GM23248 (cell line): ENCODE results near the gene ITIH5. TPM values are rescaled to one million over a fixed set of nuclear protein-coding genes. Genes with fewer than 3 reads are reported as not detected.

Source experiments
- DNase-seq: peaks from one replicate; pipeline ENCODE4 v3.0.0-alpha.2; 2015
- H2AFZ ChIP-seq: fragments of 200-600 bp; sonication (generic); 2 replicates; pipeline ENCODE4 v1.6.1; 2016; ENCODE audit warnings: antibody characterized with exemption
- H3F3A ChIP-seq: fragments of 200-600 bp; sonication (generic); 2 replicates; pipeline ENCODE4 v1.6.1; 2016; ENCODE audit warnings: mild to moderate bottlenecking, antibody characterized with exemption, mixed run types; ENCODE audit not compliant: insufficient read depth
- H3K27ac ChIP-seq: fragments of 200-600 bp; sonication (generic); 2 replicates; pipeline ENCODE4 v1.5.1; 2016; ENCODE audit warnings: mild to moderate bottlenecking
- H3K27me3 ChIP-seq: fragments of 200-600 bp; sonication (generic); replicated peaks from 2 replicates; pipeline ENCODE4 v1.6.1; 2016; ENCODE audit warnings: mild to moderate bottlenecking; ENCODE audit not compliant: insufficient read depth
- H3K36me3 ChIP-seq: fragments of 200-600 bp; sonication (generic); 2 replicates; pipeline ENCODE4 v1.6.1; 2016; ENCODE audit warnings: low read depth, mild to moderate bottlenecking
- H3K4me1 ChIP-seq: fragments of 200-600 bp; sonication (generic); 2 replicates; pipeline ENCODE4 v1.6.1; 2016; ENCODE audit warnings: mild to moderate bottlenecking; ENCODE audit not compliant: insufficient read depth
- H3K4me2 ChIP-seq: fragments of 200-600 bp; sonication (generic); one replicate; pipeline ENCODE4 v1.6.1; 2016; ENCODE audit warnings: mild to moderate bottlenecking; ENCODE audit not compliant: unreplicated experiment
- H3K4me3 ChIP-seq: fragments of 200-600 bp; sonication (generic); 2 replicates; pipeline ENCODE4 v1.5.1; 2016; ENCODE audit warnings: mild to moderate bottlenecking
- H3K79me2 ChIP-seq: fragments of 200-600 bp; sonication (generic); 2 replicates; pipeline ENCODE4 v1.6.1; 2016; ENCODE audit warnings: mild to moderate bottlenecking; ENCODE audit not compliant: insufficient read depth
- H3K9ac ChIP-seq: fragments of 200-600 bp; sonication (generic); 2 replicates; pipeline ENCODE4 v1.6.1; 2016; ENCODE audit warnings: mild to moderate bottlenecking
- H3K9me2 ChIP-seq: fragments of 200-600 bp; sonication (generic); 2 replicates; pipeline ENCODE4 v1.6.1; 2016; ENCODE audit warnings: mixed run types, mild to moderate bottlenecking, moderate library complexity; ENCODE audit not compliant: insufficient read depth
- H3K9me3 ChIP-seq: fragments of 200-600 bp; sonication (generic); one replicate; pipeline ENCODE4 v1.6.1; 2017; ENCODE audit warnings: low read depth
- H4K20me1 ChIP-seq: fragments of 200-600 bp; sonication (generic); 2 replicates; pipeline ENCODE4 v1.6.0; 2016; ENCODE audit not compliant: insufficient read depth
- EZH2 ChIP-seq: fragments of 200-600 bp; sonication (generic); IDR thresholded peaks from 2 replicates; pipeline ENCODE4 v1.6.1; 2018; ENCODE audit warnings: antibody characterized with exemption, mild to moderate bottlenecking; ENCODE audit not compliant: insufficient read depth, poor library complexity, severe bottlenecking
- EZH2phosphoT487 ChIP-seq: fragments of 200-600 bp; sonication (generic); IDR thresholded peaks from 2 replicates; pipeline ENCODE4 v1.6.1; 2018; ENCODE audit warnings: antibody characterized with exemption, moderate library complexity, mild to moderate bottlenecking, low read depth; ENCODE audit not compliant: insufficient read depth
- WGBS, 2 experiments: methylation state at CpG; one replicate each; pipeline ENCODE4 v1.1.6; 2015 to 2017; ENCODE audit warnings: low lambda C conversion rate in 2 of 2, low coverage in 1 of 2; ENCODE audit errors: missing lambda C conversion rate in 2 of 2; 5-methylcytosine and 5-hydroxymethylcytosine counted together
- in situ Hi-C: fragments of 300-500 bp; cut with MboI; formaldehyde crosslinking; loops from 2 replicates; pipeline ENCODE4 v1.15.0; 2020
- polyA plus RNA-seq: library from polyadenylated mRNA; unstranded; fragments of >200 nt; fragmentation: Nextera tagmentation; extraction: Ambion mirVana; gene quantifications from 2 replicates; pipeline ENCODE4 v1.2.1, GENCODE V29; 2016
- total RNA-seq: library from RNA; depleted of rRNA; stranded (reverse); fragments of >200 nt; shearing (Covaris generic); gene quantifications from 2 replicates; pipeline ENCODE4 v1.2.3, GENCODE V29; 2014; rRNA removed

ITIH5 gene
- total and polyA plus RNA-seq, 2 experiments from 2014 or later, result not detected

DNA sequence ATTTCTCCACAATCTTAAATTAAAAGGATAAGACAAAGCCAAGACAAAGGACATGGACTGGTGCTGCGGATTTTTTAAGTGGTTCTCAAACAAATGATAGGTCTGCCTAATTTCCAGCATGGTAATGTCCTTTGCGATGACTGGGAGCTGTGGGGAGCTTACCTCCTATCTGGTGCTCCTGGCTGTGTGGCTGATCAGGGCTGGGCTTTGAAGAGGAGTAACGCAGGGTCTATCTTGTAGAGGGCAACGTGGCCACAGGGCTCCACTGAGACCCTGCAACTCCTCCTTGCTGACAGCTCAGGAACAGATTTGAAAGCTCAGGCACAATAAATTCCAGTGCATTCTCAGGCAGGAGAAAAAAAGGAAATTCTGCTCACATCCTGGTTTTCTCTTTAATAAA is 152.8 kb downstream of the ITIH5 start:
- H3K9me3 ChIP-seq, result no peaks in the 10 kb centered on the region
- in situ Hi-C loops, result loop anchor here (25.0 kb wide), 1 partner anchor 1798 kb away; no protein-coding TSS in a partner anchor
- no peak overlapping the region for H3K4me3 ChIP-seq
- no peaks in the 10 kb centered on the region for H3K4me1 ChIP-seq
- 41 to 47% methylated on average over 4 of the region's 4 CpGs for WGBS, 2 experiments
- no peak overlapping the region for H3K9ac ChIP-seq
- no peaks in the 10 kb centered on the region for H3K9me2 ChIP-seq
- TF ChIP-seq EZH2phosphoT487 (no peak), EZH2 (no peak)
- H4K20me1 ChIP-seq, result no peaks in the 10 kb centered on the region
- no peak overlapping the region for H3K4me2 ChIP-seq
- no peaks in the 10 kb centered on the region for H3K79me2 ChIP-seq
- no peaks in the 10 kb centered on the region for H3F3A ChIP-seq
- DNase-seq, result no peak
- no peak overlapping the region for H3K27ac ChIP-seq
- H2AFZ ChIP-seq, result no peak overlapping the region
- H3K27me3 ChIP-seq, result peaks cover 7% of the 10 kb centered on the region; the same call in 1 of the 2 replicates
- no peaks in the 10 kb centered on the region for H3K36me3 ChIP-seq

DNA sequence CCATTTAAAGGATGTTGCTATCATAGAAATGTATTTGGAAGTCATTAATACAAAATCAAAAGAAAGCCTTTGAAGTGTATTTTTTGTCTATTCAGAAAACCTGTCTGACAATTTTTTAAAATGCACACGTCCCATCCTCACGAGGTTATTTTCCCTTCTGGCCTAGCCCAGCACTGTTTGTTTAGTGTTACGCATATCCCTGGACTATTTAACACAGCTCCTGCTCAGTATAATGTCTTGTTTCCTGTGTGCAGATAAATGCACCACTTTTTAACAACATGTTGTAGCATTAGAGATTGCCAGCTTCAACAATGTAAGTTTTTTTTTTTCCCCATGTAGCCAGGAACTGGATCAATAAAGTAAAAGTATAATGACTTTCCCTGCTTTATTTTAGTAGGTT is 153.3 kb downstream of the ITIH5 start:
- H2AFZ ChIP-seq, result no peak overlapping the region
- no peaks in the 10 kb centered on the region for H3K79me2 ChIP-seq
- DNase-seq, result no peak
- H3K9me3 ChIP-seq, result no peaks in the 10 kb centered on the region
- TF ChIP-seq EZH2 (no peak), EZH2phosphoT487 (no peak)
- H3K4me3 ChIP-seq, result no peak overlapping the region
- H3K36me3 ChIP-seq, result no peaks in the 10 kb centered on the region
- no peaks in the 10 kb centered on the region for H3K9me2 ChIP-seq
- H4K20me1 ChIP-seq, result no peaks in the 10 kb centered on the region
- peaks cover 7% of the 10 kb centered on the region; the same call in 1 of the 2 replicates for H3K27me3 ChIP-seq
- no peaks in the 10 kb centered on the region for H3F3A ChIP-seq
- in situ Hi-C loops, result loop anchor here (25.0 kb wide), 1 partner anchor 1799 kb away; no protein-coding TSS in a partner anchor
- WGBS, 2 experiments, result 60 to 61% methylated on average over 3 of the region's 3 CpGs
- H3K4me2 ChIP-seq, result no peak overlapping the region
- H3K9ac ChIP-seq, result no peak overlapping the region
- H3K4me1 ChIP-seq, result no peaks in the 10 kb centered on the region
- no peak overlapping the region for H3K27ac ChIP-seq

DNA sequence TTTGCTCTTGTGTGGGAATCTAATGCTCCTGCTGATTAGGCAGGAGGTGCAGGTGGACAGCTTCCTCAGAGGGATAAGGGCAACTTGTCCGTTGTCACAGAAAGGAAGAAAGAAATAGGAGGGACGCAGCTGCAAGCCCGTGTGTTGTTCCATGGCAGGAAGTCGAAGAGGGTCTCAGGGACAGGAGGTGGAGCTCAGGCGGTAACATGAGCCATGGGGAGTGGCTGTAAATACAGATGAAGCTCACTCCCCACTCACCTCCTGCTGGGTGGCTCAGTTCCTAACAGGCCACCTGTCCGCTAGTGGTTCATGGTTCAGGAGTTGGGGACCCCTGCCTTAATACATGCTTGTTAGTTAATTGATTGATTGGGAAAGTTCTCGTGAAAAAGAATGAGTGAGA is 154.3 kb downstream of the ITIH5 start:
- H3K9me3 ChIP-seq, result no peaks in the 10 kb centered on the region
- no peak for DNase-seq
- peaks cover 7% of the 10 kb centered on the region; the same call in 1 of the 2 replicates for H3K27me3 ChIP-seq
- TF ChIP-seq EZH2phosphoT487, result no peak
- no peak for TF ChIP-seq EZH2
- H3K4me3 ChIP-seq, result no peak overlapping the region
- H4K20me1 ChIP-seq, result no peaks in the 10 kb centered on the region
- H3F3A ChIP-seq, result no peaks in the 10 kb centered on the region
- in situ Hi-C loops, result loop anchor here (25.0 kb wide), 1 partner anchor 1800 kb away; no protein-coding TSS in a partner anchor
- no peak overlapping the region for H3K4me2 ChIP-seq
- no peaks in the 10 kb centered on the region for H3K9me2 ChIP-seq
- no peak overlapping the region for H3K9ac ChIP-seq
- no peaks in the 10 kb centered on the region for H3K79me2 ChIP-seq
- no peaks in the 10 kb centered on the region for H3K4me1 ChIP-seq
- WGBS, 2 experiments, result 54 to 59% methylated on average over 7 of the region's 7 CpGs
- no peak overlapping the region for H2AFZ ChIP-seq
- H3K36me3 ChIP-seq, result no peaks in the 10 kb centered on the region
- no peak overlapping the region for H3K27ac ChIP-seq

DNA sequence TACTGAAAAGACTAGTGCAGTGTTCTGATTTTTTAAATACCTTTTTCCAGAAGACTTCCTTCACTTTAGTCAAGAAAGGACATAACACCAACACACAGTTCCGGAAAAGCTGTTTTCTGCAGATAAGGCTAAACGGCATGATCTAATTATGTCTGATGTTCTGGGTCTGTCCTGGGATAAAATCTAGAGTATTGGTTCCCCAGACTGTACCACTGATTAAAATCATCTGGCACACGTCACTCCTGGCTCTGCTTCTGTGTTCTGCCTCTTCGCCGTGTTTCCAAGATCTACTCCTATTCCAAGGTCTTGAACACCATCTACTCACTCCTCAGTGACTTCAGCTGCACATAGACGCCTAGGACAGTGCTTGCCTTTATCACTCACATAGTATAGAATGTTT is 155.2 kb downstream of the ITIH5 start:
- no peaks in the 10 kb centered on the region for H3F3A ChIP-seq
- no peak overlapping the region for H3K4me2 ChIP-seq
- H3K27me3 ChIP-seq, result peaks cover 7% of the 10 kb centered on the region; the same call in 1 of the 2 replicates
- no peak for DNase-seq
- H3K9me3 ChIP-seq, result no peaks in the 10 kb centered on the region
- H4K20me1 ChIP-seq, result no peaks in the 10 kb centered on the region
- no peak overlapping the region for H2AFZ ChIP-seq
- TF ChIP-seq EZH2phosphoT487 (no peak), EZH2 (no peak)
- no peaks in the 10 kb centered on the region for H3K36me3 ChIP-seq
- in situ Hi-C loops, result loop anchor here (25.0 kb wide), 1 partner anchor 1801 kb away; no protein-coding TSS in a partner anchor
- H3K79me2 ChIP-seq, result no peaks in the 10 kb centered on the region
- no peak overlapping the region for H3K4me3 ChIP-seq
- WGBS, 2 experiments, result 2% methylated on average over 6 of the region's 6 CpGs
- H3K4me1 ChIP-seq, result no peaks in the 10 kb centered on the region
- H3K9ac ChIP-seq, result no peak overlapping the region
- H3K27ac ChIP-seq, result no peak overlapping the region
- H3K9me2 ChIP-seq, result no peaks in the 10 kb centered on the region

Other genes with a start within 250 kb of the ITIH5 start
- gene ITIH2, start 36.4 kb upstream of the ITIH5 start, total RNA-seq, result not detected in 2 replicates
- gene ITIH2, start 36.4 kb upstream of the ITIH5 start, polyA plus RNA-seq, result not detected in 2 replicates
- 3.8 and 7.8 TPM in 2 replicates for gene KIN, start 121.0 kb upstream of the ITIH5 start, total RNA-seq
- gene KIN, start 121.0 kb upstream of the ITIH5 start, polyA plus RNA-seq, result 10.6 and 11.7 TPM in 2 replicates
- 229 and 315 TPM in 2 replicates for gene ATP5F1C, start 121.2 kb upstream of the ITIH5 start, total RNA-seq
- 294 and 304 TPM in 2 replicates for gene ATP5F1C, start 121.2 kb upstream of the ITIH5 start, polyA plus RNA-seq
- gene TAF3, start 151.5 kb upstream of the ITIH5 start, total RNA-seq, result 1.7 and 2.4 TPM in 2 replicates
- 4.4 and 5.5 TPM in 2 replicates for gene TAF3, start 151.5 kb upstream of the ITIH5 start, polyA plus RNA-seq